Caco-2 (cell line): ENCODE results near the gene SH3BP5. TPM values are rescaled to one million over a fixed set of nuclear protein-coding genes. Genes with fewer than 3 reads are reported as not detected.

Experiments used
- BruUV-seq: library from RNA; stranded (reverse); fragments of 400-500 nt; replicated peaks from 2 replicates; lab custom pipeline; 2021; lab: Mats Ljungman, UMichigan
- CTCF ChIA-PET: fragments of 300-600 bp; sonication (Branson Sonifier 250); formaldehyde crosslinking; loops from one replicate; lab custom pipeline; 2022; ENCODE audit warnings: antibody characterized with exemption; lab: Charles Lee
- POLR2A ChIA-PET: fragments of 300-600 bp; sonication (Branson Sonifier 250); formaldehyde crosslinking; loops from one replicate; lab custom pipeline; 2022; ENCODE audit warnings: antibody characterized with exemption; lab: Charles Lee
- DNase-seq, 2 experiments: peaks; one replicate each; pipeline versions ENCODE4 v3.0.0 to v3.0.0-alpha.2; 2020 to 2022
- H3K27me3 ChIP-seq: replicated peaks from 2 replicates; pipeline ENCODE4 v1.6.0; 2011; ENCODE audit warnings: low read length; ENCODE audit not compliant: control insufficient read depth, insufficient read depth
- H3K36me3 ChIP-seq: 2 replicates; pipeline ENCODE4 v1.5.1; 2011; ENCODE audit warnings: low read length; ENCODE audit not compliant: control insufficient read depth, insufficient read depth
- H3K4me1 ChIP-seq: fragments of 250-450 bp; sonication (Bioruptor Pico); 2 replicates; pipeline ENCODE4 v1.5.1; 2020; ENCODE audit warnings: mild to moderate bottlenecking
- H3K4me3 ChIP-seq: 2 replicates; pipeline ENCODE4 v1.5.1; 2011; ENCODE audit warnings: low read depth, mild to moderate bottlenecking, control low read depth, low read length
- H3K9me3 ChIP-seq: fragments of 250-450 bp; sonication (Bioruptor Pico); 2 replicates; pipeline ENCODE4 v1.5.1; 2020; ENCODE audit warnings: mild to moderate bottlenecking, moderate library complexity
- H3K27ac Mint-ChIP-seq: one replicate; pipeline ENCODE4 v1.8.0; 2022; ENCODE audit warnings: mixed read lengths; ENCODE audit not compliant: unreplicated experiment
- H3K27me3 Mint-ChIP-seq: one replicate; pipeline ENCODE4 v1.8.0; 2022; ENCODE audit warnings: mixed read lengths; ENCODE audit not compliant: insufficient read depth, unreplicated experiment
- H3K36me3 Mint-ChIP-seq: one replicate; pipeline ENCODE4 v1.8.0; 2022; ENCODE audit warnings: mild to moderate bottlenecking, mixed read lengths; ENCODE audit not compliant: insufficient read depth, unreplicated experiment
- H3K4me1 Mint-ChIP-seq: one replicate; pipeline ENCODE4 v1.8.0; 2022; ENCODE audit warnings: low read depth, mixed read lengths; ENCODE audit not compliant: unreplicated experiment
- H3K4me3 Mint-ChIP-seq: one replicate; pipeline ENCODE4 v1.8.0; 2022; ENCODE audit warnings: mild to moderate bottlenecking, moderate library complexity, mixed read lengths; ENCODE audit not compliant: unreplicated experiment
- H3K9me3 Mint-ChIP-seq: one replicate; pipeline ENCODE4 v1.8.0; 2022; ENCODE audit warnings: mixed read lengths; ENCODE audit not compliant: unreplicated experiment
- intact Hi-C: fragments of 100-400 bp; cut with micrococcal nuclease; formaldehyde crosslinking; loops from one replicate; pipeline ENCODE4 v1.10.0; 2022; ENCODE audit not compliant: unreplicated experiment
- total RNA-seq: library from RNA; stranded (reverse); gene quantifications from 2 replicates; pipeline ENCODE4 v1.2.3, GENCODE V29; 2022
- TF ChIP-seq, protein P1 (sequence below), 2 experiments: fragments of 200-600 bp in 1 of 2; IDR thresholded peaks; 1 replicate in 1 of 2; 2 replicates in 1 of 2; pipeline versions ENCODE4 v1.5.1 to v1.8.0; 2011 to 2022; ENCODE audit warnings: antibody characterized with exemption in 1 of 2, control low read depth in 1 of 2, inconsistent platforms in 1 of 2, low read depth in 1 of 2, low read length in 1 of 2, mild to moderate bottlenecking in 1 of 2, moderate library complexity in 1 of 2; ENCODE audit not compliant: insufficient read depth in 1 of 2, severe bottlenecking in 1 of 2, unreplicated experiment in 1 of 2

The SH3BP5 gene
- total RNA-seq, 1 experiment from 2014 or later = 26.1 TPM

DNA sequence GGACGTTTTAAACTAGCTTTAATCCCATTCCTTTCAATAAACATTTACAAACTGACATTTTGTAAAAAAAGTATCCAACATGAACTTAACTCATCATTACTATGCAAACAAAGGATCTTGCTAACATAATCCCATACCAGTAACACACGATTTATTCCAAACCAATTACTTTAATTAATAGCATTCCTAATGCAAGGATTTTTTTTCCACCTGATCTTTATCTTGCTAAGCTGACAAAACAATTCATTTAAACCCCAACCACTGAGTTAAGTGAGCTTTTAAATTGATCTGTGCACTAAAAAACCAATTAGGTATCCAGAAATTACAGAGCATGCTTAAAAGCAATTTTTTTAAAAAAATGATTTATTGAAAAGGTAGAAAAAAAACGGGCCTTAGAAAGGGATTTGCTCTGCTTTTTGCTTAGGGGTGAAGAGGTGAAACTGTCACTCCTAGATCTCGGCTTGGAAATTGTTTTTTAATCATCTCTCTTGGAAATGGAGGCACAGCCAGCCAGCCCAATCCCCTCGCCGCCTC is 1.2 kb downstream of the SH3BP5 start:
- Mint-ChIP-seq H3K27ac (no peak overlapping the region), H3K4me3 (peak overlapping the region; percentile 91), H3K36me3 (peaks cover 16% of the 10 kb centered on the region), H3K27me3 (no peaks in the 10 kb centered on the region), H3K4me1 (peaks cover 8% of the 10 kb centered on the region), H3K9me3 (no peaks in the 10 kb centered on the region)
- peaks cover 24% of the 10 kb centered on the region for H3K4me1 ChIP-seq
- ChIA-PET POLR2A (no interaction called here), CTCF (interaction anchor here (0.6 kb wide), 1 partner anchor 326 kb away, joined by 7 read pairs; no protein-coding TSS in a partner anchor)
- no peak for DNase-seq
- TF ChIP-seq, protein P1, sequence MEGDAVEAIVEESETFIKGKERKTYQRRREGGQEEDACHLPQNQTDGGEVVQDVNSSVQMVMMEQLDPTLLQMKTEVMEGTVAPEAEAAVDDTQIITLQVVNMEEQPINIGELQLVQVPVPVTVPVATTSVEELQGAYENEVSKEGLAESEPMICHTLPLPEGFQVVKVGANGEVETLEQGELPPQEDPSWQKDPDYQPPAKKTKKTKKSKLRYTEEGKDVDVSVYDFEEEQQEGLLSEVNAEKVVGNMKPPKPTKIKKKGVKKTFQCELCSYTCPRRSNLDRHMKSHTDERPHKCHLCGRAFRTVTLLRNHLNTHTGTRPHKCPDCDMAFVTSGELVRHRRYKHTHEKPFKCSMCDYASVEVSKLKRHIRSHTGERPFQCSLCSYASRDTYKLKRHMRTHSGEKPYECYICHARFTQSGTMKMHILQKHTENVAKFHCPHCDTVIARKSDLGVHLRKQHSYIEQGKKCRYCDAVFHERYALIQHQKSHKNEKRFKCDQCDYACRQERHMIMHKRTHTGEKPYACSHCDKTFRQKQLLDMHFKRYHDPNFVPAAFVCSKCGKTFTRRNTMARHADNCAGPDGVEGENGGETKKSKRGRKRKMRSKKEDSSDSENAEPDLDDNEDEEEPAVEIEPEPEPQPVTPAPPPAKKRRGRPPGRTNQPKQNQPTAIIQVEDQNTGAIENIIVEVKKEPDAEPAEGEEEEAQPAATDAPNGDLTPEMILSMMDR (IDR thresholded peaks at IDR 0.05; ENCODE audit: insufficient read depth in 1 of 2, low read depth in 1 of 2, low read length in 1 of 2, severe bottlenecking in 1 of 2, unreplicated experiment in 1 of 2) = no peak
- TSS peak; percentile 26 for BruUV-seq
- peak overlapping the region; percentile 93 for H3K4me3 ChIP-seq
- intact Hi-C loops = no loop called here
- H3K27me3 ChIP-seq = no peaks in the 10 kb centered on the region
- H3K36me3 ChIP-seq = no peaks in the 10 kb centered on the region
- no peaks in the 10 kb centered on the region for H3K9me3 ChIP-seq

DNA sequence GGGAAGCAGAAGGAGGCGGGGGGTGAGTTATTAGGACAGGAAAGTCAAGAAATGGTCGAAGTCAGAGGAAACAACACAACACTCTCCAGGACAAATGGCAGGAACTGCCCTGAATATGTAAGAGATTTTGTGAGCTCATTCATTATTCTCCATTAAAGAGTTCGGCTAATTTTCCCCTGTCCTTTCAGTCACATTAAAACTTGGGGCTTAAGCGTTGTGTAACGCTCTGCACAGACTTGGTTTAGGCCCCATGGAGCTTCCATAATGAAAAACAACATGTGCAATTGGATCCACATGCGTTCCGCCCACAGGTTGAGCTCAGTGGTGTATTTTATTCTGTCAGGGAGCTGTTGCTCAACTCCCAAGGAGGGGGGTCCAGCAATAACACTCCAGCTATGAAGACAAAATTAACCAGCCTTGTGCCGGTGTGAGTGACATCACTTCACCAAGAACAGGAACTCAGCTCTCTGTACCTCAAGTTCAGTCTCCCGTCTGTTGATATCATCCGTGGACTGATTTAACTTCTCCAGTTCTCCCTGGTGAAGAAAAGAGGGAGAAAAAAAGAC is 2.3 kb downstream of the SH3BP5 start:
- no peak for DNase-seq
- peaks cover 16% of the 10 kb centered on the region for H3K36me3 Mint-ChIP-seq
- H3K27me3 Mint-ChIP-seq = no peaks in the 10 kb centered on the region
- Histone ChIP-seq H3K36me3 (no peaks in the 10 kb centered on the region), H3K9me3 (no peaks in the 10 kb centered on the region), H3K4me3 (no peak overlapping the region), H3K4me1 (peaks cover 34% of the 10 kb centered on the region), H3K27me3 (no peaks in the 10 kb centered on the region)
- H3K4me1 Mint-ChIP-seq = peaks cover 15% of the 10 kb centered on the region
- CTCF ChIA-PET = interaction anchor here (0.6 kb wide), 1 partner anchor 324 kb away, joined by 7 read pairs; no protein-coding TSS in a partner anchor
- intact Hi-C loops = no loop called here
- TF ChIP-seq, protein P1 (IDR thresholded peaks at IDR 0.05; ENCODE audit: insufficient read depth in 1 of 2, low read depth in 1 of 2, low read length in 1 of 2, severe bottlenecking in 1 of 2, unreplicated experiment in 1 of 2) = no peak
- H3K9me3 Mint-ChIP-seq = no peaks in the 10 kb centered on the region
- no peak overlapping the region for H3K4me3 Mint-ChIP-seq
- no TSS peak for BruUV-seq
- no peak overlapping the region for H3K27ac Mint-ChIP-seq
- POLR2A ChIA-PET = no interaction called here

DNA sequence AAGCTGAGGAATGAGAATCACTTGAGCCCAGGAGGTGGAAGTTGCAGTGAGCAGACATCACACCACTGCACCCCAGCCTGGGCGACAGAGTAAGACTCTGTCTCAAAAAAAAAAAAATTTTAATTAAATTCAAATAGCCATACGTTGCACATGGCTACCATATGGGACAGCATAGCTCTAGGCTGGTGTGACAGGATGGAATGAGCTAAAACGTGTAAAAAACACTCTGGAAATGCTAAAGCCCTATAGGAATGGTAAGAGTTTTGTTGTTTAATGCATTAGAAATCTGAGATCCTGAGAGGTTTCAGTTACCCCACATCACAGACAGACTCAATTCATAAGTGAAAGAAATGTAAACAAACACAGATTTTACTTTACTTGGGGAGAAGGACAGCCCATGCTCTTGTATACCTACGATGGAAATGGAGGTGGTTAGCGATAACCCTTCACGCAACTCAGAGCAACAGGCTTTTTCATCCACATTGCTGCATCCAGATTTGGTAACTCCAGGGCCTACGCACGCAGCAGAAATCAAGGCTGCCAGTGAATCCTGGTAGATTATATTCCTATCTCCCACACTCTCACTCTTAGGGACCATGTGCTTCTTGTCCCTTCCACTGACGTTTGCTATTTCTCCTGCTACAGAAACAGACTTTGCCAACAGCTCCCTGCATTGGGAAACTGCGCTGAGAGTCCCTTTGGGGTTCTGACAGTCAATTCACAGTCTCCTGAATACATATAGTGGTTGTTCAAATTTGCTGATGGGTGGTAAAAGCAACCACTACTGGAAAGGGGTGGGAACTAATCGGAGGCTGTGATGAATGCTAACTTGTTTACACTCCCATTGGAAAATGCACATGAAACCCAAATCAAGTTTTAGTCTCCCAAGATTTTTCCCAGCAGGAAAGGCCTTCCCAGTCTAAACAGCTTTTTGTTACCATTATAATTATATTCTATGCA is 3.1 kb downstream of the SH3BP5 start:
- peaks cover 16% of the 10 kb centered on the region for H3K36me3 Mint-ChIP-seq
- POLR2A ChIA-PET = no interaction called here
- TF ChIP-seq, protein P1 (IDR thresholded peaks at IDR 0.05; ENCODE audit: insufficient read depth in 1 of 2, low read depth in 1 of 2, low read length in 1 of 2, severe bottlenecking in 1 of 2, unreplicated experiment in 1 of 2) = no peak
- Histone ChIP-seq H3K4me3 (no peak overlapping the region), H3K4me1 (peaks cover 42% of the 10 kb centered on the region), H3K27me3 (no peaks in the 10 kb centered on the region), H3K9me3 (no peaks in the 10 kb centered on the region), H3K36me3 (no peaks in the 10 kb centered on the region)
- CTCF ChIA-PET = no interaction called here
- BruUV-seq = no TSS peak
- no peak overlapping the region for H3K4me3 Mint-ChIP-seq
- H3K27me3 Mint-ChIP-seq = no peaks in the 10 kb centered on the region
- intact Hi-C loops = no loop called here
- H3K9me3 Mint-ChIP-seq = no peaks in the 10 kb centered on the region
- no peak for DNase-seq
- no peak overlapping the region for H3K27ac Mint-ChIP-seq
- H3K4me1 Mint-ChIP-seq = peaks cover 18% of the 10 kb centered on the region
